Stimulated activated naive CD4-positive, alpha-beta T cell (primary cell): Measurements from ENCODE around the gene KRTAP10-11.
"Not testable (repeated sequence)": the region's sequence is repeated elsewhere in the genome, so short reads cannot be mapped to it uniquely, and the experiment has no call there.

Experiments used
- DNase-seq, 6 experiments: peaks; one replicate each; lab custom pipeline; 2025; lab: John Stamatoyannopoulos, UW

The KRTAP10-11 gene

DNA sequence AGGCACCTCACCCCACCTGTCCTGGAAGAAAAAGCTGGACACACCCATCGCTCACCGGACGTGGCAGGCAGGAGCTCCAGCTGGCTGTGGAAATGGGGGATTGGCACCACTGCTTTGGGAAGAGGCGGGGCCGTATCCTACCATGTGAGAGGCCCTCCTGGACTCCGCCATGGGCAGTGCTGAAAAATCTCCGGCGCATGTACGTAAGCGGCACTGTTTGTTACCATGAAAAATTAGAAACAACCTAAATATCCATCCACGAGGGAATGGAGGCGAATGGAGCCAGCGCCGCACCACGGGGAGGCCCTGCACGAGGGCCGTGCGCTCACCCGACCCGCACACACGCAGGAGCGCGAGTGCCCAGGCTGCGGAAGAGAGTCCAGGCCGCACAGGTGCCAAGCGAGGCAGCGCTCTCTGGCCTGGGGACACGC, 31.2 kb upstream of the KRTAP10-11 start:
- no peak for DNase-seq

DNA sequence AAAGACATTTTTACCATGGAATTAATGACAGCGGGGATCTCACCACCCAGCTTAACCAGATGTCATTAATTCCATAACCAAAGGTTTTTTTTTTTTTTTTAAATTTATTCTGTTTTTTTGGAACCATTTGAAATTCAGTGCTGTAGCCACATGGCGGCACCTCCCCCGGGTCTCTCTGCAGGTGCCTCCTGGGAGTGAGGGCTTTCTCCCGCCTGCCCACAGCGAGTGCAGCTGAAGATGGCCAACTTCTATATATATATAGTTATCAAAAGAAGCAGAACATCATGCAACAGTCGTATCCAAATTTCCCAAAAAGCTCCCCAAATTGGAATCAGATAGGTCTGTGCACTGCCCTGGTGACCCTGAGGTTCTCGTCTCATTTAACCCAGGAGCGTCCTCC, 30.7 kb upstream of the KRTAP10-11 start:
- no peak for DNase-seq

- DNase-seq = no peak
These were observed 30.2 kb upstream of the KRTAP10-11 start for GRCh38 chr21:44615911-44616590.

GRCh38 chr21:44616591-44616926, 29.7 kb upstream of the KRTAP10-11 start:
- no peak for DNase-seq

GRCh38 chr21:44617071-44617501, 29.1 kb upstream of the KRTAP10-11 start:
- DNase-seq = no peak

- no peak for DNase-seq
These were observed 27.7 kb upstream of the KRTAP10-11 start for GRCh38 chr21:44618504-44618903.

GRCh38 chr21:44618909-44619308, 27.3 kb upstream of the KRTAP10-11 start:
- peak; percentile 20 to 79 (median 55) for DNase-seq

- no peak for DNase-seq
These were observed 26.3 kb upstream of the KRTAP10-11 start for GRCh38 chr21:44619886-44620285.

DNA sequence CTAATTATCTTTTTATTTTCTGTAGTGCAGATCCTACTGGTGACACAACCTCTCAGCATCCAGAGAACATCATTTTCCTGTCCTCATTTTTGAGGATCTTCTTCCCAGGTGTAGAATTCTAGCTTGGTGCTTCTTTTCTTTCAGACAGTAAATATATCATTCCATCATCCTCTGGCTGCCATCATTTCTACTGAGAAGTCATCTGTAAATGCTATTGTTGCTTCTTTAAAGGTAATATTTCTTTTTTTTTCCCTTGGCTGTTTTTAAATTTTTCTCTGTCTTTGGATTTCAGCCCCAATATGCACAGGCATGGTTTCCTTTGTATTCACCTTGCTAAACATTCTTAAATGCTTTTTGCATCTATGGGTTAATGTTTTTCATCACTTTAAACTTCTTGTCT, 22.6 kb upstream of the KRTAP10-11 start:
- DNase-seq = no peak

- DNase-seq = no peak
These were observed 20.5 kb upstream of the KRTAP10-11 start for GRCh38 chr21:44625756-44626155.

DNA sequence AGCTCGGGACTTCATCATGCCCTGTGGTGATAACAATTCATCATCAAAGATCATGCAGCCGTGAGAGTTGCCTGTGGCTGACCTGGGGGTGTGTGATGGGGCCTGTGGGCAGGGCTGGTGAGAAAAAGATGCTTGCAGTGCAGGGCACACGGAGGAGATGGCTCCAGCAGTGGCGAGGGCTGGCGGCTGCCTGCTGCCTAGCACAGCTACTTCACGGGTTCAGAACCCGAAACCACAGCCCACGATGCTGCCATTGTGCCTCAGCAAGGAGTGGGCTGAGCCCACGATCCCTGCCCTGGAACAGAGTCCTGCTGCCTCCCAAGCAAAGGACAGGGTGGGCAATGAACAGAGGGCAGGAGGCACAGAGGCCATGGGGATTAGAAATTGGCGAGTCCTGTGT, 20.0 kb upstream of the KRTAP10-11 start:
- no peak for DNase-seq

GRCh38 chr21:44626673-44627143, 19.5 kb upstream of the KRTAP10-11 start, which contains the start of gene KRTAP10-9:
Gene KRTAP10-9, plus strand, starts transcription at chr21:44627093. Its CDS starts 79 bp downstream, at chr21:44627172.
- no peak for DNase-seq

GRCh38 chr21:44627181-44627822, 18.9 kb upstream of the KRTAP10-11 start:
- DNase-seq = not testable (repeated sequence)

- DNase-seq = not testable (repeated sequence)
These were observed 18.4 kb upstream of the KRTAP10-11 start for GRCh38 chr21:44627831-44628233.

GRCh38 chr21:44628707-44629391, 17.4 kb upstream of the KRTAP10-11 start:
- no peak for DNase-seq

DNA sequence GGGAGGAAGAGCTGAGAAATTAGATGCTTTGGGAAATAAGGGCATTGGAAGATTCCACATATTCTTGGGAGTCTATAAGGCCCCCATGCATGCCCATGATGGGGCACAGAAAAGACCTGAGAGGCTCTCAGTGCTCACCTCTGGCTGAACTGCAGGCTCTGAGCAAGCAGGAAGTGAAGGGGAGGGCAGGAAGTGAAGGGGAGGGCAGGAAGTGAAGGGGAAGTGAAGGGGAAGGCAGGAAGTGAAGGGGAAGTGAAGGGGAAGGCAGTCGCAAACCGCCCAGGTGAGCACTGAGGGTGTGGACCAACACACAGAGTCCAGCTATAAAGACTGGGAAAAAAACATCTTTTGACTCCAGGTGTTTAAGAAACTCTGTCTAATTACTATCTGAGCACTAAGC, 15.8 kb upstream of the KRTAP10-11 start:
- DNase-seq = peak in 1 of 6 experiments; percentile 9

GRCh38 chr21:44632067-44632466, 14.1 kb upstream of the KRTAP10-11 start:
- DNase-seq = no peak

DNA sequence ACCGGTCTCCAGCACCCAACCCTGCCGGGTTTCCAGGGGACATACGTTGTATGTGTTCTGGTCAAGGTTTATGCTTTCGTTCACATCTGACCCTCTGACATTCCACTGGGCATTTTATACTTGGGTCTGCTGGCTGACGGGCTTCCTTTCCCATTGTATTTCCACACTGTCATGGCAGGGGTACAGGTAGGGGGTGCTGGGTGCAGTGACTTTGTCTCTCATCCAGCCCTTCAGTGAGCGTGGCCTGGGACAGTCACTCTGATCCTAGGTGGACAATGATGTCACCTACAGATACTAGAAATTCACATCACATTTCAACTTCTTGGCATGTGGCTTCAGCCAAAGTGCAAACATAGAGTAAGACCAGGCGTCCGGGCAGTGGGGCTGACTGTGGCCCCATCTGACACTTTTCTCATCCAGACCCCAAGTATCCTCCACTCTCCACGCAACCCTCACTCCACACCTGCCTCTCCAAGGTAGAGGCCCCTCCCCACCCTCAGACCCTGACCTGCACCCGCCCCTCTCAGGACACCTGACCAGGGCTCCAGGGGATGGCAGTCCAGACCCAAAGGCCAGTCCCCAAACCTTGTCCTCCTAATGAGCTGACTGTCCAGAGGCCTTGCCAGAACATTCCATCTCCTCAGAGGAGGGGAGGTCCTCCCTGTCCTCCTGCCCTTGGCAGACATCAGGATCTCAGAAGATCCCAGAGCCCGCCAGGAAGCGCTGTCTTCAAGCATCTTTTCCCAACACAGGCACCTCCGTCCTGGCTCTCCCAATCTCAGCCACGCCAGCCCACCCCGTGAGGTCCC, 9.8 kb upstream of the KRTAP10-11 start:
- no peak for DNase-seq

- no peak for DNase-seq
These were observed 9.0 kb upstream of the KRTAP10-11 start, which contains the start of gene KRTAP10-10 for GRCh38 chr21:44637018-44637850. Gene KRTAP10-10, plus strand, starts transcription at chr21:44637356. Its CDS starts 62 bp downstream, at chr21:44637418.

- DNase-seq = not testable (repeated sequence)
These were observed 8.3 kb upstream of the KRTAP10-11 start for GRCh38 chr21:44637851-44638348.
